ENCODE results near the gene PPP1R3F.

Gene PPP1R3F

GRCh38 chrX:49250066-49250465, 19.5 kb upstream of the PPP1R3F start:
- DNase-seq = no peak

GRCh38 chrX:49250578-49250977, 19.0 kb upstream of the PPP1R3F start:
- no peak for DNase-seq

GRCh38 chrX:49251325-49251724, 18.3 kb upstream of the PPP1R3F start:
- DNase-seq = no peak

GRCh38 chrX:49254639-49255038, 15.0 kb upstream of the PPP1R3F start:
- DNase-seq = no peak

- DNase-seq = no peak
Measured at GRCh38 chrX:49256268-49256995, 13.2 kb upstream of the PPP1R3F start.

- no peak for DNase-seq
Measured at GRCh38 chrX:49257074-49257790, 12.4 kb upstream of the PPP1R3F start.

GRCh38 chrX:49257846-49258748, 11.5 kb upstream of the PPP1R3F start:
- no peak for DNase-seq

GRCh38 chrX:49258749-49259124, 10.9 kb upstream of the PPP1R3F start:
- no peak for DNase-seq

GRCh38 chrX:49260221-49260985, 9.2 kb upstream of the PPP1R3F start:
- no peak for DNase-seq

- no peak for DNase-seq
Measured at GRCh38 chrX:49262603-49263002, 7.0 kb upstream of the PPP1R3F start.

- no peak for DNase-seq
Measured at GRCh38 chrX:49263631-49264030, 6.0 kb upstream of the PPP1R3F start.

GRCh38 chrX:49264460-49264859, 5.1 kb upstream of the PPP1R3F start, which contains the start of gene FOXP3:
TSS of gene FOXP3 (minus strand) at chrX:49264710. CDS start at chrX:49258505, 6,205 bp downstream.
- no peak for DNase-seq

- DNase-seq = no peak
Measured at GRCh38 chrX:49266523-49267445, 2.8 kb upstream of the PPP1R3F start.

- no peak for DNase-seq
Measured at GRCh38 chrX:49268702-49269009, 937 bp upstream of the PPP1R3F start.

GRCh38 chrX:49269010-49269766, 405 bp upstream of the PPP1R3F start:
- DNase-seq = peak; percentile 98

- DNase-seq = no peak
Measured at GRCh38 chrX:49270249-49270921, 792 bp downstream of the PPP1R3F start.

- peak; percentile 8 for DNase-seq
Measured at GRCh38 chrX:49271341-49271740, 1.7 kb downstream of the PPP1R3F start.

GRCh38 chrX:49272421-49272820, 2.8 kb downstream of the PPP1R3F start:
- no peak for DNase-seq

- DNase-seq = no peak
Measured at GRCh38 chrX:49273181-49273727, 3.7 kb downstream of the PPP1R3F start.

GRCh38 chrX:49276207-49276606, 6.6 kb downstream of the PPP1R3F start:
- no peak for DNase-seq
